ENCODE data around the gene C10orf90. TPM values are rescaled to one million over a fixed set of nuclear protein-coding genes. Genes with fewer than 3 reads are reported as not detected.

The C10orf90 gene
- total RNA-seq, 1 donor from 2014 or later: not detected

DNA sequence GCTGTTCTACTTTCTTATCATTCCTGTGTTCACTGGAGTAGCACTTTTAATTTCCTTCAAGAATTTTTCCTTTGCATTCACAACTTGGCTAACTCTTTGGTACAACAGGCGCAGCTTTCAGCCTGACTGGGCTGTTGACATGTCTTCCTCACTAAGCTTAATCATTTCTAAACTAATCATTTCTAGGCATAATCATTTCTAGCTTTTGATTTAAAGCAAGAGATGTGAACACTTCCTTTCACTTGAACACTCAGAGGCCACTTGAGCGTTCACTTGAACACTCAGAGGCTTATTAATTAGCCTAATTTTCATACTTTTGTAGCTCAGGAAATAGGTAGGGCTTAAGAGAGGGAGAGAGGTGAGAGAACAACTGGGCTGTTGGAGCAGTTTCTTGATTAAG, 15.9 kb downstream of the C10orf90 start:
- Histone ChIP-seq H2AFZ (replicated peaks) (no peak overlapping the region), H3K4me3 (no peak overlapping the region), H3F3A (ENCODE audit: low read depth) (no peaks in the 10 kb centered on the region), H3K36me3 (no peaks in the 10 kb centered on the region), H3K27me3 (no peaks in the 10 kb centered on the region), H3K9me3 (ENCODE audit: low read depth) (no peaks in the 10 kb centered on the region), H3K4me2 (no peak overlapping the region), H3K4me1 (no peaks in the 10 kb centered on the region), H3K79me2 (ENCODE audit: low read depth) (no peaks in the 10 kb centered on the region), H3K9ac (no peak overlapping the region), H3K27ac (no peak overlapping the region), H4K20me1 (ENCODE audit: low read depth) (no peaks in the 10 kb centered on the region)
- no peak for DNase-seq (ENCODE audit: low spot score)
- Mint-ChIP-seq H3K27ac (no peak overlapping the region), H3K4me3 (no peak overlapping the region), H3K36me3 (no peaks in the 10 kb centered on the region), H3K4me1 (peaks cover 3% of the 10 kb centered on the region), H3K27me3 (ENCODE audit: insufficient read depth, low read depth) (no peaks in the 10 kb centered on the region), H3K9me3 (no peaks in the 10 kb centered on the region)
- TF ChIP-seq EZH2phosphoT487 (IDR thresholded peaks at IDR 0.05) (no peak), EZH2 (IDR thresholded peaks at IDR 0.05) (no peak)
- TF ChIP-seq, protein P1, sequence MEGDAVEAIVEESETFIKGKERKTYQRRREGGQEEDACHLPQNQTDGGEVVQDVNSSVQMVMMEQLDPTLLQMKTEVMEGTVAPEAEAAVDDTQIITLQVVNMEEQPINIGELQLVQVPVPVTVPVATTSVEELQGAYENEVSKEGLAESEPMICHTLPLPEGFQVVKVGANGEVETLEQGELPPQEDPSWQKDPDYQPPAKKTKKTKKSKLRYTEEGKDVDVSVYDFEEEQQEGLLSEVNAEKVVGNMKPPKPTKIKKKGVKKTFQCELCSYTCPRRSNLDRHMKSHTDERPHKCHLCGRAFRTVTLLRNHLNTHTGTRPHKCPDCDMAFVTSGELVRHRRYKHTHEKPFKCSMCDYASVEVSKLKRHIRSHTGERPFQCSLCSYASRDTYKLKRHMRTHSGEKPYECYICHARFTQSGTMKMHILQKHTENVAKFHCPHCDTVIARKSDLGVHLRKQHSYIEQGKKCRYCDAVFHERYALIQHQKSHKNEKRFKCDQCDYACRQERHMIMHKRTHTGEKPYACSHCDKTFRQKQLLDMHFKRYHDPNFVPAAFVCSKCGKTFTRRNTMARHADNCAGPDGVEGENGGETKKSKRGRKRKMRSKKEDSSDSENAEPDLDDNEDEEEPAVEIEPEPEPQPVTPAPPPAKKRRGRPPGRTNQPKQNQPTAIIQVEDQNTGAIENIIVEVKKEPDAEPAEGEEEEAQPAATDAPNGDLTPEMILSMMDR (IDR thresholded peaks at IDR 0.05): no peak

DNA sequence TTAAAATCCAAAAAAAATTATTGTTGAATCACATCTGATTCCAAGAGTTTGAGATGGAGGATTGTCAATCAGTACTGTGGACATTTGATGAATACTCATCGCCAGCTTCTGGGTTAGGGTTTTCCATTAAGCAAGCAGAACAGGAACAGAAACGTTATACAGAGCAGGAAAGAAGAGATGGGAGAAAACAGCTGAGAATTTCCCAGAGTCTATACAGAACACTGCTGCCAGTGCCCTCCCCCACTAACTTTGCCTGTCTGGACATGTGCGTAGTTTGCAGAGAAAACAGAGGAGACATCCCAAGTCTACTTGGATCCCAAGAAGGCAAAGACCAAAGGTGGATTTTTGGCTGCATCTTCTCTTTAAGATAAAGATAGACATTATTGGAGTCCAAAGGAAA, 19.0 kb downstream of the C10orf90 start:
- no peaks in the 10 kb centered on the region for H3K9me3 ChIP-seq (ENCODE audit: low read depth)
- no peaks in the 10 kb centered on the region for H3K27me3 ChIP-seq
- H3K36me3 ChIP-seq: no peaks in the 10 kb centered on the region
- Mint-ChIP-seq H3K9me3 (no peaks in the 10 kb centered on the region), H3K36me3 (no peaks in the 10 kb centered on the region), H3K4me3 (no peak overlapping the region), H3K27me3 (ENCODE audit: insufficient read depth, low read depth) (no peaks in the 10 kb centered on the region), H3K27ac (no peak overlapping the region), H3K4me1 (peaks cover 6% of the 10 kb centered on the region)
- DNase-seq (ENCODE audit: low spot score): no peak
- no peak overlapping the region for H3K4me3 ChIP-seq
- H3F3A ChIP-seq (ENCODE audit: low read depth): no peaks in the 10 kb centered on the region
- no peaks in the 10 kb centered on the region for H3K79me2 ChIP-seq (ENCODE audit: low read depth)
- H4K20me1 ChIP-seq (ENCODE audit: low read depth): no peaks in the 10 kb centered on the region
- H3K27ac ChIP-seq: no peak overlapping the region
- no peak overlapping the region for H3K4me2 ChIP-seq
- no peak overlapping the region for H3K9ac ChIP-seq
- H2AFZ ChIP-seq (replicated peaks): no peak overlapping the region
- TF ChIP-seq EZH2 (IDR thresholded peaks at IDR 0.05): no peak
- TF ChIP-seq EZH2phosphoT487 (IDR thresholded peaks at IDR 0.05): no peak
- TF ChIP-seq, protein P1 (IDR thresholded peaks at IDR 0.05): no peak
- no peaks in the 10 kb centered on the region for H3K4me1 ChIP-seq

DNA sequence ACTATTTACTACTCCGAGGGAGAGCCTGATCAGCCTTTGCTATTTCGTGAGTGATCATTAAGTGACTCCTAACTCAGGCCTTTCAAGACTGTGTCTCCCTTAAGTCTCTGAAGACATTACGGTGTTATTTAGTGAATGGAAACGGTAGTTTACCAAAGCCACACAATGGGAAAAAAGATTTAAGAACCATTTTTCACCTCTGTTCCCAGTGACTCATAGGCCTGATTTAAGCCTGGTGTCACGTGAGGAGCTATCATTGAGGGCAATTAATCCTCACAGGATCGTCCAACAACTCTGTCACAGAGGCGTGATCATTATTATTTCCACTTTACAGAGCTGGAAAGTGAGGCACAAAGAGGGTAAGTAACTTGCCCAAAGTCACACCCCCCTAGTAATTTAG, 20.3 kb downstream of the C10orf90 start:
- no peak overlapping the region for H3K9ac ChIP-seq
- H3K36me3 Mint-ChIP-seq: no peaks in the 10 kb centered on the region
- no peak for DNase-seq (ENCODE audit: low spot score)
- H3K4me3 Mint-ChIP-seq: no peak overlapping the region
- no peaks in the 10 kb centered on the region for H4K20me1 ChIP-seq (ENCODE audit: low read depth)
- H3K27ac Mint-ChIP-seq: no peak overlapping the region
- no peaks in the 10 kb centered on the region for H3K9me3 Mint-ChIP-seq
- no peak overlapping the region for H3K4me3 ChIP-seq
- no peaks in the 10 kb centered on the region for H3K4me1 ChIP-seq
- H3K27me3 ChIP-seq: no peaks in the 10 kb centered on the region
- H3K36me3 ChIP-seq: no peaks in the 10 kb centered on the region
- no peaks in the 10 kb centered on the region for H3K27me3 Mint-ChIP-seq (ENCODE audit: insufficient read depth, low read depth)
- H3K9me3 ChIP-seq (ENCODE audit: low read depth): no peaks in the 10 kb centered on the region
- no peak overlapping the region for H3K27ac ChIP-seq
- no peak overlapping the region for H2AFZ ChIP-seq (replicated peaks)
- no peaks in the 10 kb centered on the region for H3F3A ChIP-seq (ENCODE audit: low read depth)
- TF ChIP-seq EZH2phosphoT487 (IDR thresholded peaks at IDR 0.05): no peak
- TF ChIP-seq, protein P1 (IDR thresholded peaks at IDR 0.05): no peak
- no peak for TF ChIP-seq EZH2 (IDR thresholded peaks at IDR 0.05)
- no peaks in the 10 kb centered on the region for H3K79me2 ChIP-seq (ENCODE audit: low read depth)
- H3K4me2 ChIP-seq: no peak overlapping the region
- peaks cover 10% of the 10 kb centered on the region for H3K4me1 Mint-ChIP-seq

All from neural progenitor cell (in vitro differentiated cells).